HG03196 (cell line): ENCODE measurements around the gene AGMO.

Experiments
- ATAC-seq: cut with Tn5 transposase; IDR thresholded peaks from one replicate; pipeline ENCODE4 v1.9.1; 2021; ENCODE audit not compliant: unreplicated experiment

AGMO gene

GRCh38 chr7:15561835-15562234 lies at the start of gene AGMO:
Gene AGMO (minus strand): TSS chr7:15562015.
- ATAC-seq: no peak

- no peak for ATAC-seq
Measured at GRCh38 chr7:15610503-15610902, 48.7 kb upstream of the AGMO start.

GRCh38 chr7:15609287-15609686 lies 47.5 kb upstream of the AGMO start:
- ATAC-seq: no peak

- ATAC-seq: no peak
Measured at GRCh38 chr7:15607529-15608210, 45.9 kb upstream of the AGMO start.

GRCh38 chr7:15606561-15606960 lies 44.7 kb upstream of the AGMO start:
- ATAC-seq: no peak

GRCh38 chr7:15604166-15604565 lies 42.4 kb upstream of the AGMO start:
- ATAC-seq: no peak

- ATAC-seq: no peak
Measured at GRCh38 chr7:15603124-15603523, 41.3 kb upstream of the AGMO start.

- ATAC-seq: no peak
Measured at GRCh38 chr7:15602236-15602635, 40.4 kb upstream of the AGMO start.

GRCh38 chr7:15601175-15601574 lies 39.4 kb upstream of the AGMO start:
- no peak for ATAC-seq

GRCh38 chr7:15600298-15600697 lies 38.5 kb upstream of the AGMO start:
- no peak for ATAC-seq

- ATAC-seq: no peak
Measured at GRCh38 chr7:15594461-15594860, 32.6 kb upstream of the AGMO start.

GRCh38 chr7:15593382-15593781 lies 31.6 kb upstream of the AGMO start:
- no peak for ATAC-seq

GRCh38 chr7:15586266-15586665 lies 24.5 kb upstream of the AGMO start:
- ATAC-seq: no peak

- ATAC-seq: no peak
Measured at GRCh38 chr7:15584575-15584974, 22.8 kb upstream of the AGMO start.

GRCh38 chr7:15582773-15583172 lies 21.0 kb upstream of the AGMO start:
- no peak for ATAC-seq

- no peak for ATAC-seq
Measured at GRCh38 chr7:15581352-15581951, 19.6 kb upstream of the AGMO start.

GRCh38 chr7:15580604-15581351 lies 19.0 kb upstream of the AGMO start:
- ATAC-seq: no peak

- ATAC-seq: no peak
Measured at GRCh38 chr7:15577600-15577999, 15.8 kb upstream of the AGMO start.

GRCh38 chr7:15571301-15571878 lies 9.6 kb upstream of the AGMO start:
- no peak for ATAC-seq

- no peak for ATAC-seq
Measured at GRCh38 chr7:15567652-15568051, 5.8 kb upstream of the AGMO start.

GRCh38 chr7:15567036-15567435 lies 5.2 kb upstream of the AGMO start:
- no peak for ATAC-seq

- no peak for ATAC-seq
Measured at GRCh38 chr7:15566476-15566875, 4.7 kb upstream of the AGMO start.
